Effector memory CD4-positive, alpha-beta T cell (primary cell): ENCODE results near the gene COIL.

Experiments
- DNase-seq, 3 donors: peaks; one replicate each; pipeline ENCODE4 v3.0.0-alpha.2; 2020
- H3K27ac ChIP-seq: 2 replicates; pipeline ENCODE4 v1.7.0; 2013; ENCODE audit warnings: mild to moderate bottlenecking, low read length, moderate library complexity; ENCODE audit not compliant: insufficient read depth, poor library complexity, severe bottlenecking
- H3K27me3 ChIP-seq: replicated peaks from 2 replicates; pipeline ENCODE4 v1.7.0; 2013; ENCODE audit warnings: mild to moderate bottlenecking, low read length; ENCODE audit not compliant: insufficient read depth, control insufficient read depth, poor library complexity, severe bottlenecking
- H3K36me3 ChIP-seq: 2 replicates; pipeline ENCODE4 v1.7.0; 2013; ENCODE audit warnings: mild to moderate bottlenecking, low read length, moderate library complexity; ENCODE audit not compliant: control insufficient read depth, insufficient read depth
- H3K4me1 ChIP-seq: 2 replicates; pipeline ENCODE4 v1.7.0; 2013; ENCODE audit warnings: low read length, mild to moderate bottlenecking; ENCODE audit not compliant: control insufficient read depth, insufficient read depth, poor library complexity, severe bottlenecking
- H3K4me3 ChIP-seq: 2 replicates; pipeline ENCODE4 v1.7.0; 2013; ENCODE audit warnings: low read length, low read depth, mild to moderate bottlenecking; ENCODE audit not compliant: insufficient read depth, poor library complexity, severe bottlenecking
- H3K9me3 ChIP-seq: 2 replicates; pipeline ENCODE4 v1.7.0; 2013; ENCODE audit warnings: mild to moderate bottlenecking, low read length, moderate library complexity; ENCODE audit not compliant: control insufficient read depth

The COIL gene

DNA sequence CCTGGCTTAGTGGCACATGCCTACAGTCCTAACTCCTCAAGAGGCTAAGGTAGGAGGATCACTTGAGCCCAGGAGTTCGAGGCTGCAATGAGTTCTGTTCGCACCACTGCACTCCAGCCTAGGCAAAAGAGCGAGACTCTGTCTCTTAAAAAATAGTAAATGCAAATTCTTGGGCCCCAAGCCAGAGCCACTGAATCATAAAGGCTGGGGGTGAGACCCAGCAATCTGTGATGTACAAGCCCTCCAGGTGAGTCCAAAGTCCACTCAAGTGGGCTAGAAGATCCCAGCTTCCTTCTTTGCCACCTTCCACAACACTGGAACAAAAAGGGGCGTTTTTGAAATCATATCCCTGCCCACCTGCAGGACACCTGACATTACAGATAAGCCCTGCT, 63.9 kb downstream of the COIL start:
- H3K36me3 ChIP-seq, result peaks cover 88% of the 10 kb centered on the region
- no peaks in the 10 kb centered on the region for H3K9me3 ChIP-seq
- H3K4me3 ChIP-seq, result no peak overlapping the region
- no peaks in the 10 kb centered on the region for H3K4me1 ChIP-seq
- no peaks in the 10 kb centered on the region for H3K27me3 ChIP-seq
- H3K27ac ChIP-seq, result no peak overlapping the region
- DNase-seq, result no peak

DNA sequence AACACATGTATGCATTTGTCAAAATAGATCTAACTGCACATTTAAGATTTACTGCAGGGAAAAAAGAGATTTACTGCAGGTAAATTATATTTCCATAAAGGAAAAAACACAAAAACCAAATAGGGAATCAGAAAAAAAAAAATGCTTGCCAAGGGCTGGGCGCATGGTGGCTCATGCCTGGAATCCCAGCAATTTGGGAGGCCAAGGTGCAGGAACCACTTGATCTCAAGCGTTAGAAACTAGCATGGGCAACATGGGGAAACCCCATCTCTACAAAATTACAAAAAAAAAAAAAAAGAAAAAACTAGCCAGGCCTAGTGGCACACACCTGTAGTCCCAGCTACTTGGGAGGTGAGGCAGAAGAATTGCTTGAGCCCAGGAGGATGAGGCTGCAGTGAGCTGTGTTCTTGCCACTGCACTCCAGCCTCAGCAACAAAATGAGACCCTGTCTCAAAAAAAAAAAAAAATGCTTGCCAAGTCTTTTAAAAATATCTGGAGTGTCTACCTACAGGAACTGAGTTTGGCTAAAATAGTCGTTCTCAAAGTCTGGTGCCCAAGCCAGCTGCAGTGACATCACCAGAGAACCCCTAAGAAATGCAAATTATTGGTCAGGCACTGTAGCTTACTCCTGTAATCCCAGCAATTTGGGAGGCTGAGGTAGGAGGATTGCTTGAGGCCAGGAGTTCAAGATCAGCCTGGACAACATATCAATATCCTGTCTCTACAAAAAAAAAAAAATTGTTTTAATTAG, 64.5 kb downstream of the COIL start:
- H3K27ac ChIP-seq, result no peak overlapping the region
- peaks cover 88% of the 10 kb centered on the region for H3K36me3 ChIP-seq
- H3K4me3 ChIP-seq, result no peak overlapping the region
- no peaks in the 10 kb centered on the region for H3K27me3 ChIP-seq
- DNase-seq, result no peak
- H3K9me3 ChIP-seq, result no peaks in the 10 kb centered on the region
- no peaks in the 10 kb centered on the region for H3K4me1 ChIP-seq

DNA sequence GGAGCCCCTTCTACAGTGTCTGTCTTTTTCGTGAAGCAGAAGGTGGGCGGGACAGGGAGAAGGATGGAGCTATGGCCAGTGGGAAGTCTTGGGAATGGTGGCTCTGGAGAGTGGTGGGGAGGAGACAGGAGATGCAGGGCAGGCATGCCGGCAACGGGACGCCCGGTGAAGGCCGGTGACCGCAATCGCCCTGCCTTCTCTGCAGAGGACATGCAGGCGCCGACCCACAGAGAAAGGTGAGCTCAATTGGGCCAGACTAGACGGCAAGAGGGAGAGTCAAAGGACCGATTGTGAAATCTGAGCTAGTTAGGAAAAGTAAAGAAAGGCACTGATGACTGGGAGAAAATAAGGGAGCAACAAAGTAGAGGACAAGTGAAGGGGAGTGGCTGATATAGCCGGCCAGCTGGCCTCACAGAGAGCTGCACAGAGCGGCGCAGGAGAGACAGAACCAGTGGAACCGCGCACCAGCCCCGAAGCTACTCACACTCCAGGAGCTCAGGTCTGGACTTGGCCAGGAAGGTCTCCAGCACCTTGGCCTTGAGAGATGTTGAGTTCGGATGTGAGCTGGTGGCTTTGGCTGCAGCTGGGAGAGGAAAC, 65.9 kb downstream of the COIL start:
- peaks cover 90% of the 10 kb centered on the region for H3K36me3 ChIP-seq
- no peak for DNase-seq
- H3K27me3 ChIP-seq, result no peaks in the 10 kb centered on the region
- H3K4me1 ChIP-seq, result no peaks in the 10 kb centered on the region
- no peak overlapping the region for H3K4me3 ChIP-seq
- no peak overlapping the region for H3K27ac ChIP-seq
- no peaks in the 10 kb centered on the region for H3K9me3 ChIP-seq

DNA sequence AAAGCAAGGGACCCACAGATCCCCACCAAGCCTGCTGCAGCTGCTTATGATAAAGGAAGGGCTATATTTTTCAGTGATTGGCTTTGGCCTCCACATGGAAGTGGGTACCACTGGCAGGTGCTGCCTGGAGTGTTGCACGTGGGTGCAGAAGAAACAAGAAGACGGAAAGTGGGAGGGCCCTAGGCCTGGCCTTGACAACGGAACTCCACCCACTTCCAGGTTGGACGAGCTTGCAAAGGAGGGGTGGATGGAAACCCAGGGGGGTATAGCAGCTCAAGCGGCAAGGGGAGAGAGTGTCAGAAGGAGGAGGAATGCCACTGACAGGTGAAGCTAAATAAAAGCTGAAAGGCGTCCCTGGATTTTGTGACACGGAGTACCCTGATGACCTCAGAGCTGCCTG, 67.3 kb downstream of the COIL start:
- Histone ChIP-seq H3K4me3 (no peak overlapping the region), H3K36me3 (peaks cover 85% of the 10 kb centered on the region), H3K27ac (no peak overlapping the region), H3K27me3 (no peaks in the 10 kb centered on the region), H3K4me1 (no peaks in the 10 kb centered on the region), H3K9me3 (no peaks in the 10 kb centered on the region)
- DNase-seq, result no peak

DNA sequence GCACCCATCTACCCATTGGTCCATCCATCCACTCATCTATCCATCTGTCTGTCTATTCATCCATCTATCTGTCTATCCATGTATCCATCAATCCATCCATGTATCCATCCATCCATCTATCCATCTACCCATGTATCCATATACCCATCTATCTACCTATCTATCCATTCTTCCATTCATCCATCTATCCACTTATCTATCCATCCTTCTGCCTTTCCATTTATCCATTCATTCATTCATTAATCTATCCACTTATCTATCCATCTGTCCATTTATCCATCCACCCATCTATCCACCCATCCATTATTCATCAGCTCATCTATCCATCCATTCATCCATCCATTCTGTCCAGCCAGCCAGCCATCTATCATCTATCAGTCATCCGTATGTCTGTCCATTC, 68.5 kb downstream of the COIL start:
- no peak for DNase-seq
- H3K36me3 ChIP-seq, result peaks cover 83% of the 10 kb centered on the region

DNA sequence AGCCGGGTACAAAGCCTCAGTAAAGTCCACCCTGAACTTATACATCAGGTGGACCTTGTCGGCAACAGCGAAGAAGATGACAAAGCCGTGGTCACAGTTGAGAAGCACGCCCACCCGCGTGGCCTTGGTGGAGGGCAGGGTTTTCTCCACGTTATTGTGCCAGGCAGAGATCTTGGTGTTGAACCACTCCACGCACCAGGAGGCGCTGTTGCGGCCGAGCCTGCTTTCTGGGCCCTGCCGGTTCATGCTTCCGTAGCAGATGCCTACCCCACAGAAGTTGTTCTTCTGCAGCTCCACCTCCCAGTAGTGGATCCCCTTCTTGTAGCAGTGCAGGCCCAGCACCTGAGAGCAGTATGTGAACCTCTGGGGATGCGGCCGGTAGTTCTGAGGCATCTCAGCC, 69.1 kb downstream of the COIL start:
- Histone ChIP-seq H3K27me3 (no peaks in the 10 kb centered on the region), H3K36me3 (peaks cover 78% of the 10 kb centered on the region), H3K4me1 (no peaks in the 10 kb centered on the region), H3K27ac (no peak overlapping the region), H3K4me3 (no peak overlapping the region), H3K9me3 (no peaks in the 10 kb centered on the region)
- DNase-seq, result peak in 2 of 3 donors; percentile 7 to 25

More for the DNA sequence above, 68.5 kb downstream of the COIL start:
- no peaks in the 10 kb centered on the region for H3K27me3 ChIP-seq
- H3K4me1 ChIP-seq, result no peaks in the 10 kb centered on the region
- H3K4me3 ChIP-seq, result no peak overlapping the region
- no peak overlapping the region for H3K27ac ChIP-seq
- H3K9me3 ChIP-seq, result no peaks in the 10 kb centered on the region

DNA sequence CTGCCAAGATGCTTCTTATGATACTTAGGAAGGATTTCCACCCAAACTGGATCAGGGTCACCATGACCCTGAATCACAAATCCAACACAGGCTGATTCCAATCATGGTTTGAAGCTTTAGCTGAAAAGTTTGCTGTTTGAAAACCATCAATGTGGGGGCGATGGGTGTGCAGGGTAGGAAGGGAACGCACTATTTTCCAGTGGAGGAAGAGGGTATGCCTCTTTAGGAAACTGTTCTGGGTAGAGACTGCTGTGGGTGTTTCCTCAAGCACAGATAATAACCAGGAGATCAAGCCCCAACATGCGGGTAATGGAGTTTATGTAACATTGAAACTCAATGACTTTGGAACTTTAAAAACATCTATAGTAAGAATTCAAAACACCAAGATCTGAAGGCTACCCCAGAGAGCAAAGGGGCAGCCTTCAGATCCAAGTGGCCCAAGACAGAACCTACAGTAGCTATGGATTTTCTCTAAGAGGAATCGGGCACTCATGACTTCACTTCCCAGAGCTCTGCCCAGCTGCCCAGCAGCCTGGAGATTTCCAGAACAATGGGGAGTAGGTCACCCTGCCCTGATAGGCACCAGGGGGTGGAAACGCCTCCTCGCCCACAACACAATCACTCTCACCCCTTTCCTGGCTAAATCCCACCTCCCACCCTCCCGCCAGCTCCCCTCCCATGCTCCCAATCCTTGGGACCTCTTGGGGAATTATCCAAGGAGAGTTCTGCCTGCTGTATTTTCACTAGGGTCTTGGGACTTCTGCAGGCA, 69.8 kb downstream of the COIL start:
- Histone ChIP-seq H3K27ac (no peak overlapping the region), H3K4me3 (no peak overlapping the region), H3K9me3 (no peaks in the 10 kb centered on the region), H3K27me3 (no peaks in the 10 kb centered on the region), H3K36me3 (peaks cover 77% of the 10 kb centered on the region), H3K4me1 (no peaks in the 10 kb centered on the region)
- DNase-seq, result no peak

DNA sequence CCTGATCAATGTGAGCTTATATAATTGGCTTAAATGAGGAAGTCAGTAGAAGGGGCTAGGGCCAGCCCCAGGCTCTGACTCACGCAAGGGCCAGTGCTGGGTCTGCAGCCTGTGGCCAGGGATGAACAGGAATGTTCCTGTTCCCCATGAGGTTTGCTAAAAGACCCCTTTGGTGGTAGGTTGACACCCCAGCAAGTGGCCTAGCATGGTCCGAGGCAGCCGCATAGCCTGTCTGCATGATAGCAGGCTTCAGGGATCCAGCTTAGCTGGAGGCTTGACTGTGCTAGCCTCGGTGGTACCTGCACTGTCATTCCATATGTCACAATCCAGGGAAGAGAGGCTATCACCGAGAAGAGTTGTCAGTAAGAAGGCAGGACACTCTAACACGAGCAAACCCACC, 70.5 kb downstream of the COIL start:
- peaks cover 70% of the 10 kb centered on the region for H3K36me3 ChIP-seq

More for the DNA sequence above, 70.5 kb downstream of the COIL start:
- no peak for DNase-seq
- Histone ChIP-seq H3K27ac (no peak overlapping the region), H3K4me3 (no peak overlapping the region), H3K9me3 (no peaks in the 10 kb centered on the region), H3K4me1 (no peaks in the 10 kb centered on the region), H3K27me3 (no peaks in the 10 kb centered on the region)
